ENCODE results near the gene CEACAM18.
"Not testable (repeated sequence)": the region's sequence is repeated elsewhere in the genome, so short reads cannot be mapped to it uniquely, and the experiment has no call there.

The CEACAM18 gene

DNA sequence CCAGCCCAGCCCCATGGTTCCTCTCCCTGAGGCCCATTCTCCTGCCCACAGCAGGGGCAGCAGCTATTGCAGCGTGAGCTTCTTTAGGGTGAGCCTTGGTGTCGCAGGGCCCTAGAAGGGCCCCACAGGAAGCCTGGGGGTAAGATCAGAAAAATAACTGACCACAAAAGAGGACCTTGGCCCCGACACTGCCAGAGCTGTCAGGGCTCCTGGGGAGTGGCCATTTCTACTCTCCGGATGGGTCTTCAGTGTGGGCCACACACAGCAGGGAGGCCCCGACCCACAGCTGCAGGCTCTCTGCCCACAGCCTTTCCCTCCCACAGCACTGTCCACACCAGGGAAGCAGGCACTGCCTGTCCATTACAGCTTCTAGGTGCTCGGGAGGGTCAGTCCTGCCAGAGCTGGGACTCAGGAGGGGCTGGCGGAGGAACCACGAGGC is 16.6 kb upstream of the CEACAM18 start:
- no peak for DNase-seq (ENCODE audit: low read depth)

- DNase-seq (ENCODE audit: low read depth): no peak
These were observed 16.1 kb upstream of the CEACAM18 start for GRCh38 chr19:51462276-51462675.

DNA sequence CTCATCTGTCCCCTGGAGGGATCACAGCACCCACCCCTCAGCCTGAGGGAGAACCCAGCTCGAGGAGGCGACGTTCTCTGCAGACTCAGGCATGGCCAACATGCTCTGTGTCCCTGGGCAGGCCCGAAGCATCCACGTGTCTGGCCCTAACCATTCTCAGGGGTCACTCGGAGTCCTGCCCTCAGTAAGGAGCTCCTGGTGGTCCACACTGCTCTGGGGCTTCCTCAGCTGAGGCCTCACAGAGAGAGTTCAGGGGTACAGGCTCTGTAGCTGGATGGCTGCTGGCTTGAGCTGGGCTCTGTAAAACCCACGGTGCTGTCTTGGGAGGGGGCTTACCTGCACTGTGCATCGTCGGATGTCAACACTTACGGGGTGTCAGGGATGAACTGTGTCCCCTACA is 15.7 kb upstream of the CEACAM18 start:
- no peak for DNase-seq (ENCODE audit: low read depth)

GRCh38 chr19:51463976-51464581 is 14.3 kb upstream of the CEACAM18 start:
- DNase-seq (ENCODE audit: low read depth): not testable (repeated sequence)

DNA sequence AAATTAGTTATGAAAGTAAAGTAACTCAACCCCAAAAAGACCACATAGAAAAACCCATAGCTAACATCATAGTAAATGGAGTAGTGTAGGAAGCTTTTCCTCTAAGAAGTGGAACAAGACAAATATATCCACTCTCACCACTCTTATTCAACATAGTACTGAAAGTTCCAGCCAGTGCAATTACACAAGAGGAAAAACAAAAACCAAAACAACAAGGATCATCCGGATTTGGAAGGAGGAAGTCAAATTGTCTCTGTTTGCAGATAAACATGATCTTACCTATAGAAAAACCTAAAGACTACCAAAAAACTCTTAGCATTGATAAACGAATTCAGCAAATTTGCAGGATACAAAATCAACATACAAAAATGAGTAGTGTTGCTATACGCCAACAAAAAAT is 11.6 kb upstream of the CEACAM18 start:
- DNase-seq (ENCODE audit: low read depth): no peak

GRCh38 chr19:51467864-51468544 is 10.3 kb upstream of the CEACAM18 start:
- no peak for DNase-seq (ENCODE audit: low read depth)

GRCh38 chr19:51468545-51468920 is 9.8 kb upstream of the CEACAM18 start:
- DNase-seq (ENCODE audit: low read depth): no peak

GRCh38 chr19:51469162-51469561 is 9.2 kb upstream of the CEACAM18 start:
- no peak for DNase-seq (ENCODE audit: low read depth)

DNA sequence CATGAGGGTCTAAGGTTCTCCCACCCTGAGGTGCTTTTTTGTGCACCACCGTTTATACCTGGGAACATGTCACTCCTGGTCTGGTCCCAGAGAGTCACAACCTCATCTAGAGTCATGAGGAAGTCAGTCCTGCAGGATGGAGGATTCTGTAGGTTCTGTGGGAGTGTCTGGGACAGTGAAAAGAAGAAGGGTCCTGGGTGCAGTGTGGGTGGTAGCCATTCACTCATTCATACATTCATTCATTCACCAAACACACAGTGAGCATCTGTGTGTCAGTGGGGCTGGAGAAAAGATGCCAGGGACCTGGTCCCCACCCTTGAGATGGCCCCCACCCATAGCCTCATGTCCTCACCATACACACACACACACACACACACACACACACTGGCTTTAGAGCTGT is 8.7 kb upstream of the CEACAM18 start:
- no peak for DNase-seq (ENCODE audit: low read depth)

DNA sequence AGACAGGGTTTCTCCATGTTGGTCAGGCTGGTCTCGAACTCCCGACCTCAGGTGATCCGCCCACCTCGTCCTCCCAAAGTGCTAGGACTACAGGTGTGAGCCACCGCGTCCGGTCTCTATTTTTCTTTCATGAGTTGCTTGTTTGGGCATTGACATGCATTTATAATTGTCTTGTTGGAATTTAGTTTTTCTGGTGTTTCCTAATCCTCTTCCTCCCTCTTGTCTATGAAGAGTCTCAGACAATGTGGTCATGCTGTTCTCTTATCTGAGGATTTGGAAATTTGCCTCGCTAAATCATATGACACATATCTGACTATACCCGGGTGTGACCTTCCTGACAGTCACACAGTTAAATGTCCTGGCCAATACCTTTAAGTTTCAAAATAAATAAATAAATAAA is 7.4 kb upstream of the CEACAM18 start:
- no peak for DNase-seq (ENCODE audit: low read depth)

DNA sequence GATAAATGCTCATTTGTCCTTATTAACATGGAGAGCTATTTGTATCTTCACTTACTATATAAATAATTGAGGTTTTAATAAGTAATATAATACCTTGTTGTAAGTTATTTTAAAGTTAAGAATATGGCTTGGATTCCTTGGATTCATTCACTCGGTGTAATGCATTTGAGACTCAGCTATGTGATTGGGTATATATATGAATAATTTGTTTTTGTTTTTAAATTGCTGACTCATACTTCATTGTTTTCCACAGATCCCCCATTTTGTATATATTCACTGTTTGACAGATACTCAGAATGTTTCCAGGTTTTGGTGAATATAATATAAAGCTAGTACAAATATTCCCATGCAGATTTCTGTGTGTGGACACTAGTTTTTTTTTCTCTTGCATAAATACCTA is 6.8 kb upstream of the CEACAM18 start:
- DNase-seq (ENCODE audit: low read depth): no peak

DNA sequence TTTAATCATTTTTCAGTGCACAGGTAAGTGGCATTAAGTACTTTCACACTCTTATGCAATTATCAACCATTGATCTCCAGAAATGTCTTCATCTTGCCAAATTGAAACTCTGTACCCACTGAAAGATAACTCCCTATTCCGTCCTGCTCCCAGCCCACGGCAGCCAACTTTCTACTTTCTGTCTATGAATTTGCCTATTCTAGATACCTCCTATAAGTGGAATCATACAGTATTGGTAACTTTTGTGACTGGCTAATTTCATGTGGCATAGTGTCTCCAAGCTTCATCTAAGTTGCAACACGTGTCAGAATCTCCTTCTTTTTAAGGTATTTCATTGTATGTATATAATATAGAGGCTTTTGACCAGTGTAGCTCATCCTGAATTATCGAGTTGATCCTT is 5.7 kb upstream of the CEACAM18 start:
- DNase-seq (ENCODE audit: low read depth): no peak

DNA sequence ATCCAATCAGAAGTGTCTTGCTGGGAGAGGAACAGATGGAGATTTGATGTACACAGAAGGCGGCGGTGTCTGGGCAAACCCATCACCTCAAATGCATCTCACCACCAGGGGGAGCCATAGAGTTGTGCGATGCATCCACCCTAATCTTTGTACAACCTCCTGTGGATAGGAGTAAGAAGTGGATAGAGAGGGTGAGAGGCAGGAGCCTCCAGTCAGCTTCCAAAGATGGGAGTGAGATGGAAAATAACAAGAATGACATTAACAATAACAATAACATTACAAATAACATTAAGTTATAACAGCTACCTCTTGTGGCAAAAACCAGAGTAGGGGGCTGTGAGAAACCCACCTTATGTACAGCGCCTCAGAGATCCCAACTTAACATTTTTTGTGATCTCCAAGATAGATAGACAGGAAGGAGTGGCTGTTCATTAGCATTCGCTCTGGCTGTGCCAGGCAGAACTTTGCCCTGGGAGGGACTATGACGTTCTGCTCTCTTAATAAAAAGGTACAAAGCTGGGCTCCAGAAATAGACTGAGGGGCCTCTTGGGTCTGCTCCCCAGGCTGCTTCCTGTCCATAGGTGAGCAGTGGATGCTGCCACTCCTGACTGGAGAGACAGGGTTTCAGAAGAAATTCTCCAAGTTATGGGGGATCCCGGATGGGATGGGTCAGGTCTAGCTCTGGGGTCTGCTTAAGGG is 5.2 kb upstream of the CEACAM18 start:
- DNase-seq (ENCODE audit: low read depth): peak; percentile 22

- no peak for DNase-seq (ENCODE audit: low read depth)
These were observed 2.2 kb upstream of the CEACAM18 start for GRCh38 chr19:51476164-51476563.

DNA sequence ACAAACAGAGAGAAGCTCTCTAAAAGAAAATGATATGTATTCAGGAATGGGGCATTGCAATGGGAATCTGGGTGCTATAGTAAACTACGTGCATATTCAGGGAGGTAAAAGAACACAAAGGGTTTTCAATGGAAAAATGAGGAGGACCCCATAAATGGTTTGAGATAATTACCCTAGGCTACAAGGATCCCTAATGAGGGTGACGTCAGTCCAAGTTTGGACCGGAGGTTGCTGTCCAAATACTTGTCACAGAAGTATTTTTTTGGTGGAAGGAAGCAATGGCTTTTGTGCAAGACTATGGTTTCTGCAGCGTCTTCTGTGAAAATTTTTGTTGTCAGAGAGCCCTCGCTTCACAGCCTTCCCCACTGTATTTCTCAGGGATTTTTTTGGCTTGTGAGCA is 995 bp upstream of the CEACAM18 start:
- no peak for DNase-seq (ENCODE audit: low read depth)

DNA sequence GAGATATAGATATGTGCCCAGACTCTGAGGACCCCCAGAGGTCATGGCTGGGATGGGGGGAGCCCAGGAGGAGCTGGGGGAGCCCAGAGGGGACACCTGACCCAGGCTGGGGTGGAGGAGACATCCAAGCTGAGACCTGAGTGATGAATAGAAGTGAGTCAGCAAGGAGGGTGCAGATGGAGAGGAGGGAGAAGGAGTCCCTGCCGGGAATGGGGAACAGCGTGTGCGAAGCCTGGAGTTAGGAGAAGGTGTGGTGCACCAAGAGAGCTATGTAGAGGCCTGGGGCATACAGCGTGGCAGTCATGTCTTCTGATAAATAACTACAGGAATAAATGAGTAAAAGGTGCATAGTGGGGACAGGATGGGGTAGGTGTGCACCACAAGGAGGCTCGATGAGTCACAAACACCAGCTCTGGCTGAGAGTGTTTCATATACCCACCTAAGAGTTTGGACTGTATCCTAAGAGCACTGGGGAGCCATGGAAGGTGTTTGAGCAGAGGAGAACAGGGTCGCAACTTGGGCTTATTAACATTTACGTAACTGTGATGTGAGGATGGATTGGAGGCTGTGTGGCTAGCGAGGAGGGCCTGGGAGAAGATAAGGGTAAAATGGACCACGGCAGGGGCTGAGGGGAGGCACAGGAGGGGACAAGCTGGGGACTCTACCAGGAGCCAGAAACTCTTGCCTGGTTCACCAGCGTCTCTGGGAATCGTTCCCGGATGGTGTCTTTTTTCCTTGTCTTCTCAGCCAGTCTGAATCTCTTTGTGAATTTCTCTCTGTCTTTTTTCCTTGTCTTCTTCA is 1.4 kb downstream of the CEACAM18 start:
- no peak for DNase-seq (ENCODE audit: low read depth)

DNA sequence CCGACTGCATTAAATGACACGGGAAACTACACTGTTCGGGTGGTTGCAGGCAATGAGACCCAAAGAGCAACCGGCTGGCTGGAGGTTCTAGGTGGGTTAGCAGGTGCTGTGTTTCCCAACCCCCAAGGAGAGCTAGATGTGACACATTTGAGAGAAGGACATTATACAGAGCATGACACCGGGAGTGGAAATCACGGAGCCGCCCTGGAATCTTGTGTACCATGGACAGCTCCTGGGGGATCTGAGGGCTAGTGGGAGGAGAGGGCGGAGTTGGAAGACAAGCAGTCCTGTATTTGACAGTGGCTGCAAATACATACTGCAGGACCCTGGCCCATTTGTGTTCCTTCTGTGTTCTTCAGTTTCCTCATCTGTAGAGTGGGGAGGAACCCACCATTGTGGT is 2.3 kb downstream of the CEACAM18 start:
- DNase-seq (ENCODE audit: low read depth): no peak

- no peak for DNase-seq (ENCODE audit: low read depth)
These were observed 7.8 kb downstream of the CEACAM18 start for GRCh38 chr19:51485960-51486660.

GRCh38 chr19:51488491-51488890 is 10.2 kb downstream of the CEACAM18 start:
- DNase-seq (ENCODE audit: low read depth): no peak

DNA sequence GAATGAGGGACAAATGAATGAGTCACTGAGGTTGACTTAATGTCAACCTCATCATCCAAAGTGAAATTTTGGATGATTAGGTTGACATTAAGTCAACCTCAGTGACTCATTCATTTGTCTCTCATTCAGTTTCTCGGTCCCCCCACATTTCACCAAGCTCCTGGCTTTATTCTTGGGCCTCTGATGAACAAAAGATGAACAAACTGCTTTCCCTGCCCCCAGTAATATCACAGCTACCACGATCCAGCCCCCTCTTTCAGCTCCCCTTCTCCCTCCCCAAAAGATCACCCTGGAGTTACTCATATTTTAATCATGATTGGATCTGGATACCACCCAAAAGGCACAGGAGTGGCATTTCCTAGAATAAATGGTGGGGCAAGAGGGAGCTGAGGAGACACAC is 10.8 kb downstream of the CEACAM18 start:
- DNase-seq (ENCODE audit: low read depth): no peak

- DNase-seq (ENCODE audit: low read depth): no peak
These were observed 12.3 kb downstream of the CEACAM18 start for GRCh38 chr19:51490676-51491075.

- DNase-seq (ENCODE audit: low read depth): no peak
These were observed 13.2 kb downstream of the CEACAM18 start for GRCh38 chr19:51491586-51491985.
